ENCODE data around the gene DEGS2.

DEGS2 gene

GRCh38 chr14:100109594-100109955 is 49.9 kb downstream of the DEGS2 start:
- DNase-seq = no peak

GRCh38 chr14:100108840-100109593 is 50.4 kb downstream of the DEGS2 start:
- DNase-seq = no peak

DNA sequence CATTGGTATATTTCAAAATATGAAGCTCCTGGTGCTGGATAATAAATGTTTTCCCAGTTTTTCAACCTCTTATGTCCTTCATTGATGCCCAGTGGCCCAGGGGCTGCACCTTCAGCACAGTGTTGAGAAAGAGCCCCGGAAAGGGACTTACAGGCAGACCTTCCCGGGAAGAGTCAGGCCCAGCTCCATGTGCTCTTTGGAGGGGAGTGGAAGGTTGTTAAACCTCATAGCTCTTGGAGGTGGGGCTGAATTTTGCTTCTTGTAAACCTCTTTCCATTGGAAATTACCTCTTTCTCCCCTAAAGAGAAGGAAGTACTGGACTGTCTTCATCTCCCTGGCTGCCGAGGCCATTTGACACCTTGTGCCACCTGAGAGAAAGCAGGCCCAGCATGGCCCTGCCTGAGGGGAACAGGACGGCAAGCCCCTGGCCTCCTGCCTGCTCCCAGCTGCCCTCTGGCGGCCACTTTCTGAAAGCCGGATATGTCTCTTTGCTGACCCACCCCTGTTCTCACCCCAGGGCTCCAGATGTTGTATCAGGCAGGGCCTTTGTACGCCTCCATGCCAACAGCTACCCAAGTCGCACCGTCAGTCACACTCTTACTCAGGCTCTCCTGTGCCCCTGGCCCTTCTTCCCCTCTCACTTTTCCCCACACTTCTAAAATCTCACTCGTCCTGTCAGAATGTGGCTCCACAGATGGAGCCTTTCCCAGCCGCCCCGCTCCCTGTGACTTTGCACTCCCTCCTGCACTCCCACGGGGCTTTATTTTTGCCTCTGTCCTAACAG is 51.2 kb downstream of the DEGS2 start:
- DNase-seq = peak; percentile 84 to 87

GRCh38 chr14:100107236-100107635 is 52.2 kb downstream of the DEGS2 start:
- no peak for DNase-seq

DNA sequence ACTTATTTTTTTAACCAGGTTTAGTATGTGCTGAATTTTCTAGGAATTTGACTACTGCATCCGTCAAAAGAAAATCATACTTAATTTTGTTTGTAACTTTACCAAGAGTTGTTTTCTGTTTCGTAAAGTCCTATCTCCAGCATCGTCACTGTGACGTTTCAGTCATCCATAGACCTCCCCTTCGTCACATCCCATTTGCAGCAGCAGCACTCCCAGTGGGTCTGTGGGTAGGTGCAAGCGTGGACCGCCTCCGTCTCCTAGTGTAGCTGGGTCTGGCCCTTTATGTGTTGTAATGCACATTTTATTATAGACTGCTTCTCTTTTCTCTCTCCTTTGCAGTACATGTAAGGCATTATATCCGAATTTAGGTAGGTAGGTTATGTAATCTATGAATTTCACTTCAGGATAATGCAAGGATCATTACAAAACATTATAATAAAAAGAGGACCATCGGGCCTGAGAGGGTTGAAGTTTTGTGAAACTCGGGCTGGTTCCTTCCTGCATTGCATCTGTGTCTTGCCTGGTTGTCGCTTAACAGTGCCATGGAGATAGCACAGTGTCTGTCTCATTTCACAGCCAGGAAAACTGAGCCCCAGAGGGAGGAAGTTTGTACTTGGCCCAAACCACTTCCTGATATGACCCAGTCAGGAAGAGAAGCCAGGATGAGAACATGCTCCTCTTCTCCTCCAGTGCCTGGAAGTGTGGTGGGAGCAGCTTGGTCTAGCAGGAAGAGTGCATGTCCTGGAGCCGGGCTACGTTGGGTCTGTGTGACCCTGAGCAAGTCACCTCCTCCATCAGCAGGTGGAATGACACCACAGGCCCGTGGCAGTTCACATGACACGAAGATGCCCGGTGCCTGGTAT is 53.0 kb downstream of the DEGS2 start:
- peak; percentile 34 to 44 for DNase-seq

- no peak for DNase-seq
Measured at GRCh38 chr14:100105357-100106169, 53.9 kb downstream of the DEGS2 start.

- DNase-seq = no peak
Measured at GRCh38 chr14:100104523-100105300, 54.7 kb downstream of the DEGS2 start.

DNA sequence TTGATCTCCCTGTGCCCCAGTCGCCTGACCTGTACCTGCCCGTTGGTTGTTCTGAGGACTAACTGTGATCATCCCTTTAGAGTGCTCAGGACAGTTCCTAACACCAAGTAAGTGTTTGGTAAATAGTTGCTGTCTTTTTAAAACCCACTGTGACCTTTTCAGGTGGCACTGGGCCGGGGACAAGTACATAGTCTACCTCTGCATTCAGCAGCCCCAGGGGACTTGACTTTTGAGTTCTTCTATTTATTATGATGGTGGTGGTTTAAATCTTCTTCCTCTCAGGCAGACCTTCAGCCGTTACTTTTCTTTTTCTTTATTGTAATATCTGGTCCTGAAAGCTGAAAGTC is 55.5 kb downstream of the DEGS2 start:
- DNase-seq = no peak

DNA sequence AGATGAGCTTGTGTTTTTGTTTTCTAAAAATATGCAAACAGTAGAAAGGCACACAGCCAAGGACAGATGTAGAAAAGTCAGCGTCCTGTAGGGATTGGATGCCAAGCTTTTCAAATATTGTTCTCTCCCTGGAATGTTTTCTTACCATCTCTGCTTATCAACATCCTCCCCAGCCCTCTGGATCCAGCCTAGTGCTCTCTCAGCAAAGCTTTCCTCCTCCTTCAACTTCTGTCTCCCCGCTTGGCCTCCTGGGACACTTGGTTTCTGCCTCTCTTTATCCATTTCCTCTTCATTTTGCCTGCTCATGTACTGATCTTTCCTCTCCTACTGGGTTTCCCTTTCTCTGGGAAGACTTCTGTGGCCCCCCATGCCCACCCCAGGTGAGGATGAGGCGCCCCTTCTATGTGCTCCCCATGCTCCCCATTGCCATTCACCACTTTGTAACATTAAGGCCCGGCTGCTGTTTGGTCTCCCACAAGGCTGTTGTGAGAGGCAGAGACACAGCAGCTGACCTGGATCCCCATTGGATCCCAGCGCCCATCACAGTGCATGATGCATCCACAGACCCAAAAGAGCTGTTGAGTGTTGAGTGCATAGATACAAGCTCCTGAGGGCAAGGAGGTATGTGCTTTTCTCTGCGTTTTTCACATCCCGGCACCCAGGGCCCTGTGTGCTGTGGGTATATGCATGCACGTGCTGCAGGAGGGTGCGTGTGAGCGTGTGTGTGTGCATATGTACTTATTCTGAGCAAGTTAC is 56.0 kb downstream of the DEGS2 start:
- DNase-seq = no peak

GRCh38 chr14:100102156-100102785 is 57.2 kb downstream of the DEGS2 start:
- DNase-seq = no peak

GRCh38 chr14:100100032-100100703 is 59.3 kb downstream of the DEGS2 start:
- no peak for DNase-seq

DNA sequence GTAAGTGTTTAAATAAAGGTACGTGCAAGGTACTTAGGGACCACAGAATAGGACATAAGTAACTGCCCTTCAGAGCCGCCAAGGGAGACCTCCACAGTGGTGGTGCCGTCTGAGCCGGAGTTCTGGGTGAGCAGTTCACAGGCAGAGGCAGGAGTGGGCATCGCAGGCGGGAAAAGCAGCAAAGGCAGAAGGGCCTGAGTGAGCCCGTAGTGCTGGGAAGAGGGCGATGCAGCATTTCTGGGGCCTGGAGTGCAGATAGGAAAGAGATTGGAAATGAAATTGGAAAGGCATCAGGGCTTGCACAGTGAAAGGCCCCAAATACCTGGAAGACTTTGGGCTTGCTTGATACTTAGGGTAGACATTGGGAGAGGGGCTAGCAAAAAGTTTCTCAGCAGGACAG is 61.3 kb downstream of the DEGS2 start:
- no peak for DNase-seq

GRCh38 chr14:100096656-100097055 is 62.8 kb downstream of the DEGS2 start:
- no peak for DNase-seq
